ENCODE measurements around the gene GTPBP10. TPM values are rescaled to one million over a fixed set of nuclear protein-coding genes. Genes with fewer than 3 reads are reported as not detected.
"Not testable (repeated sequence)": the region's sequence is repeated elsewhere in the genome, so short reads cannot be mapped to it uniquely, and the experiment has no call there.

The GTPBP10 gene
- polyA plus RNA-seq, 1 donor: 22.7 TPM

- no peak for DNase-seq
- no peak overlapping the region for H3K4me3 ChIP-seq (ENCODE audit: low read length)
- H3K27me3 ChIP-seq (ENCODE audit: control insufficient read depth, insufficient read depth, low read length): no peaks in the 10 kb centered on the region
- no peak overlapping the region for H3K27ac ChIP-seq (ENCODE audit: low read length)
- H3K4me1 ChIP-seq (ENCODE audit: control insufficient read depth, insufficient read depth, low read length): no peaks in the 10 kb centered on the region
- peaks cover 4% of the 10 kb centered on the region for H3K36me3 ChIP-seq (ENCODE audit: control insufficient read depth, insufficient read depth, low read length)
- WGBS (ENCODE audit: insufficient coverage, low lambda C conversion rate): no CpG with 5 or more reads among the region's 4 CpGs
- no peaks in the 10 kb centered on the region for H3K9me3 ChIP-seq (ENCODE audit: control insufficient read depth, low read depth, low read length)
Observed at GRCh38 chr7:90349305-90349704, 2.8 kb downstream of the GTPBP10 start.

DNA sequence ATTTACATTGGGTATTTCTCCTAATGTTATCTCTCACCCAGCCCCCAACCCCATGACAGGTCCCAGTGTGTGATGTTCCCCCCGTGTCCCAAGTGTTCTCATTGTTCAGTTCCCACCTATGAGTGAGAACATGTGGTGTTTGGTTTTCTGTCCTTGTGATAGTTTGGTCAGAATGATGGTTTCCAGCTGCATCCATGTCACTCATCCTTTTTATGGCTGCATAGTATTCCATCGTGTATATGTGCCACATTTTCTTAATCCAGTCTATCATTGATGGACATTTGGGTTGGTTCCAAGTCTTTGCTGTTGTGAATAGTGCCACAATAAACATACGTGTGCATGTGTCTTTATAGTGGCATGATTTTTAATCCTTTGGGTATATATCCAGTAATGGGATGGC lies 3.5 kb downstream of the GTPBP10 start:
- H3K4me1 ChIP-seq (ENCODE audit: control insufficient read depth, insufficient read depth, low read length); H3K36me3 ChIP-seq (ENCODE audit: control insufficient read depth, insufficient read depth, low read length); H3K27me3 ChIP-seq (ENCODE audit: control insufficient read depth, insufficient read depth, low read length); DNase-seq; H3K9me3 ChIP-seq (ENCODE audit: control insufficient read depth, low read depth, low read length); H3K4me3 ChIP-seq (ENCODE audit: low read length); H3K27ac ChIP-seq (ENCODE audit: low read length): not testable (repeated sequence)
- no CpG with 5 or more reads among the region's 3 CpGs for WGBS (ENCODE audit: insufficient coverage, low lambda C conversion rate)

- DNase-seq: no peak
- H3K36me3 ChIP-seq (ENCODE audit: control insufficient read depth, insufficient read depth, low read length): peaks cover 13% of the 10 kb centered on the region
- no peaks in the 10 kb centered on the region for H3K4me1 ChIP-seq (ENCODE audit: control insufficient read depth, insufficient read depth, low read length)
- H3K4me3 ChIP-seq (ENCODE audit: low read length): no peak overlapping the region
- no peak overlapping the region for H3K27ac ChIP-seq (ENCODE audit: low read length)
- H3K27me3 ChIP-seq (ENCODE audit: control insufficient read depth, insufficient read depth, low read length): no peaks in the 10 kb centered on the region
- H3K9me3 ChIP-seq (ENCODE audit: control insufficient read depth, low read depth, low read length): no peaks in the 10 kb centered on the region
Observed at GRCh38 chr7:90351987-90352386, 5.5 kb downstream of the GTPBP10 start.

DNA sequence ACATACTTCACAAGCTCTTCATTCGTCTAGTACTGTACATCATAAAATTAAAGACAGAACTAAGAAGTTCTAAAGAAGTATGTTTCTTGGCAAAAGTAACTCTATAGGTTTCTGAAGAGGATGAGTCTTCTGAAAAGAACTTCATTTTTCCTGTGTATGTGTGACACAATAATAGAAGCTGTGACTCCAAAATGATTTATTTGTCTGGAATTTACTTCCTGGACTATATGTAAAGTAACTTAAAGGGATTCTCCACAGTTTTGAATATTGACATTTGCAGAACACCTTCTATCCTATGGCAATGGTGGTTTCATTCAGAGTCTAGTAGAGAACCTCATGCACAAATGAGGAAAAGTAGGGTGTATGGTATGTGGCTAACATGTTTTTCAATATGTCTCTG lies 36.9 kb downstream of the GTPBP10 start:
- Histone ChIP-seq H3K4me1 (ENCODE audit: control insufficient read depth, insufficient read depth, low read length) (no peaks in the 10 kb centered on the region), H3K36me3 (ENCODE audit: control insufficient read depth, insufficient read depth, low read length) (peaks cover 43% of the 10 kb centered on the region), H3K27me3 (ENCODE audit: control insufficient read depth, insufficient read depth, low read length) (no peaks in the 10 kb centered on the region), H3K4me3 (ENCODE audit: low read length) (no peak overlapping the region), H3K9me3 (ENCODE audit: control insufficient read depth, low read depth, low read length) (no peaks in the 10 kb centered on the region), H3K27ac (ENCODE audit: low read length) (no peak overlapping the region)
- DNase-seq: no peak
- WGBS (ENCODE audit: insufficient coverage, low lambda C conversion rate): no CpG with 5 or more reads among the region's 1 CpG

- WGBS (ENCODE audit: insufficient coverage, low lambda C conversion rate): 100% methylated on average over 2 of the region's 3 CpGs
- Histone ChIP-seq H3K4me1 (ENCODE audit: control insufficient read depth, insufficient read depth, low read length) (no peaks in the 10 kb centered on the region), H3K9me3 (ENCODE audit: control insufficient read depth, low read depth, low read length) (no peaks in the 10 kb centered on the region), H3K27ac (ENCODE audit: low read length) (no peak overlapping the region), H3K27me3 (ENCODE audit: control insufficient read depth, insufficient read depth, low read length) (no peaks in the 10 kb centered on the region), H3K36me3 (ENCODE audit: control insufficient read depth, insufficient read depth, low read length) (peaks cover 39% of the 10 kb centered on the region), H3K4me3 (ENCODE audit: low read length) (no peak overlapping the region)
- no peak for DNase-seq
Observed at GRCh38 chr7:90383861-90384260, 37.3 kb downstream of the GTPBP10 start.

- H3K9me3 ChIP-seq (ENCODE audit: control insufficient read depth, low read depth, low read length): no peaks in the 10 kb centered on the region
- no peak for DNase-seq
- no peak overlapping the region for H3K4me3 ChIP-seq (ENCODE audit: low read length)
- H3K27ac ChIP-seq (ENCODE audit: low read length): no peak overlapping the region
- H3K36me3 ChIP-seq (ENCODE audit: control insufficient read depth, insufficient read depth, low read length): peaks cover 33% of the 10 kb centered on the region
- no peaks in the 10 kb centered on the region for H3K27me3 ChIP-seq (ENCODE audit: control insufficient read depth, insufficient read depth, low read length)
- H3K4me1 ChIP-seq (ENCODE audit: control insufficient read depth, insufficient read depth, low read length): no peaks in the 10 kb centered on the region
Observed at GRCh38 chr7:90384433-90384832, 37.9 kb downstream of the GTPBP10 start.

GRCh38 chr7:90387470-90388240 lies 41.1 kb downstream of the GTPBP10 start:
- Histone ChIP-seq H3K9me3 (ENCODE audit: control insufficient read depth, low read depth, low read length) (peaks cover 1% of the 10 kb centered on the region), H3K4me1 (ENCODE audit: control insufficient read depth, insufficient read depth, low read length) (no peaks in the 10 kb centered on the region), H3K27me3 (ENCODE audit: control insufficient read depth, insufficient read depth, low read length) (no peaks in the 10 kb centered on the region), H3K4me3 (ENCODE audit: low read length) (no peak overlapping the region), H3K36me3 (ENCODE audit: control insufficient read depth, insufficient read depth, low read length) (peaks cover 12% of the 10 kb centered on the region), H3K27ac (ENCODE audit: low read length) (no peak overlapping the region)
- 100% methylated on average over 2 of the region's 2 CpGs for WGBS (ENCODE audit: insufficient coverage, low lambda C conversion rate)
- no peak for DNase-seq

GRCh38 chr7:90390926-90391325 lies 44.4 kb downstream of the GTPBP10 start:
- Histone ChIP-seq H3K9me3 (ENCODE audit: control insufficient read depth, low read depth, low read length) (peaks cover 12% of the 10 kb centered on the region), H3K27me3 (ENCODE audit: control insufficient read depth, insufficient read depth, low read length) (no peaks in the 10 kb centered on the region), H3K36me3 (ENCODE audit: control insufficient read depth, insufficient read depth, low read length) (peaks cover 3% of the 10 kb centered on the region), H3K4me1 (ENCODE audit: control insufficient read depth, insufficient read depth, low read length) (no peaks in the 10 kb centered on the region), H3K27ac (ENCODE audit: low read length) (no peak overlapping the region), H3K4me3 (ENCODE audit: low read length) (no peak overlapping the region)
- DNase-seq: no peak

DNA sequence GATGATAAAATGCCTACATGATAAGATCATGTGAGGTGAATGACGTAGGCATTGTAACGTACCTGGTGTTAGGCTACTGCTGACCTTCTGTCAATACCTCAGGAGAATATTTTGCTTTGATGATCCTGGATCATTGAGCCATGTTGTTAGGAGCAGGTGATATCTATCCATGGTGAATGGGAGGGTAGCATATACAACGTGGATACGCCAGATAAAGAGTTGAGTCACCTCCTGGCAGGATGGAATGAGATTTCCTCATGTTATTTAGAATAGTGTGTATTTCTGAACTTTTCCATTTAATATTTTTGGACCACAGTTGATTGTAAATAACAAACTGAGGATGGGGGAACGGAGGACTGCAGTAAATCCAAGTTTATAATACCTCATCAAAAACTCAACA lies 45.0 kb downstream of the GTPBP10 start:
- Histone ChIP-seq H3K4me1 (ENCODE audit: control insufficient read depth, insufficient read depth, low read length) (no peaks in the 10 kb centered on the region), H3K9me3 (ENCODE audit: control insufficient read depth, low read depth, low read length) (peaks cover 12% of the 10 kb centered on the region), H3K4me3 (ENCODE audit: low read length) (no peak overlapping the region), H3K36me3 (ENCODE audit: control insufficient read depth, insufficient read depth, low read length) (peaks cover under 1% of the 10 kb centered on the region), H3K27me3 (ENCODE audit: control insufficient read depth, insufficient read depth, low read length) (no peaks in the 10 kb centered on the region), H3K27ac (ENCODE audit: low read length) (no peak overlapping the region)
- no CpG with 5 or more reads among the region's 5 CpGs for WGBS (ENCODE audit: insufficient coverage, low lambda C conversion rate)
- no peak for DNase-seq

DNA sequence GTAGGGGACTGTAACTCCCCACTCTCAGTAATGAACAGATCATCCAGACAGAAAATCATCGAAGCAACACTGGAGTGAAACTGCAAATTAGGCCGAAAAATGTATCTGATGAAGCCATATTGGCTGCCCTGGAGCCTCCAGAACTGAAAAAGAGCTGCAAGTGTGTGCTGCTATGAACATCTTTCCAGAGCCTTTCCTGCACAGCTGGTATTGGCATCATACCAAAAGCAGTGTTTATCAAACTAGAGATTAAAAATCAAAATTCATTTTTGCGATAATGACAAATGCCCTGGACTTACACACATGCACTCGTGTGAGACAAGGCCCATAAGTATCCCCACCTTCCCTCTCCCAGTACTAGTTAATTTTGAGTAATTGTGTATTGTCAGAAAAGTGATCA lies 49.9 kb downstream of the GTPBP10 start:
- H3K36me3 ChIP-seq (ENCODE audit: control insufficient read depth, insufficient read depth, low read length): no peaks in the 10 kb centered on the region
- H3K9me3 ChIP-seq (ENCODE audit: control insufficient read depth, low read depth, low read length): peaks cover 12% of the 10 kb centered on the region
- DNase-seq: no peak
- H3K4me1 ChIP-seq (ENCODE audit: control insufficient read depth, insufficient read depth, low read length): no peaks in the 10 kb centered on the region
- no CpG with 5 or more reads among the region's 4 CpGs for WGBS (ENCODE audit: insufficient coverage, low lambda C conversion rate)
- H3K27ac ChIP-seq (ENCODE audit: low read length): no peak overlapping the region
- H3K4me3 ChIP-seq (ENCODE audit: low read length): no peak overlapping the region
- H3K27me3 ChIP-seq (ENCODE audit: control insufficient read depth, insufficient read depth, low read length): no peaks in the 10 kb centered on the region

DNA sequence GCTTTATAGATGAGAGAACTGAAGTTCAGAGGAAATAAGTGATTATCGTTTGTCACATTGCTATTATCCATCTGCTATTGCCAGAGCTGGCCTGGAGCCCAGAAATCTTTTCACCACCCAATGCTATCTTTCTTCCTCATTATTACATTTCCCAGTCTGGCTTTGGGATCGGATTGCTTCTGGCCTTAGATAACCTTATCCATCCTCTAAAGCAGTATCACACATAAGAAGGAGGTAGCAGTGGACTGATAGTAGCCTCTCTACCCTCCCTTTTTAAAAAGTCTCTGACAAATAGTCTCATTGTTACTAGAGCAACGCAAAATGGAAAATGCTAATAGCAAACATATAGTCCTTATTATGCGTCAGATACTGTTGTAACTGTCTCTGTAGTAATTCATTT lies 55.5 kb downstream of the GTPBP10 start:
- DNase-seq: peak in 1 of 2 donors; percentile 27
- no peak overlapping the region for H3K27ac ChIP-seq (ENCODE audit: low read length)
- no CpG with 5 or more reads among the region's 4 CpGs for WGBS (ENCODE audit: insufficient coverage, low lambda C conversion rate)
- H3K9me3 ChIP-seq (ENCODE audit: control insufficient read depth, low read depth, low read length): no peaks in the 10 kb centered on the region
- H3K36me3 ChIP-seq (ENCODE audit: control insufficient read depth, insufficient read depth, low read length): peaks cover 3% of the 10 kb centered on the region
- H3K4me3 ChIP-seq (ENCODE audit: low read length): no peak overlapping the region
- H3K27me3 ChIP-seq (ENCODE audit: control insufficient read depth, insufficient read depth, low read length): no peaks in the 10 kb centered on the region
- H3K4me1 ChIP-seq (ENCODE audit: control insufficient read depth, insufficient read depth, low read length): no peaks in the 10 kb centered on the region
